ENCODE data around the gene PRKAG2. TPM values are rescaled to one million over a fixed set of nuclear protein-coding genes. Genes with fewer than 3 reads are reported as not detected.
A peak's percentile ranks its signal among the peaks of the same experiment; 100 is the strongest.

Gene PRKAG2
- total RNA-seq, 3 donors from 2014 or later: 42.4 to 48.5 (median 46.6) TPM

GRCh38 chr7:151717415-151717814, 159.5 kb downstream of the PRKAG2 start:
- Histone ChIP-seq H3K9me3 (no peaks in the 10 kb centered on the region), H3K4me1 (ENCODE audit: low read depth) (peaks cover 3% of the 10 kb centered on the region), H3K36me3 (ENCODE audit: low read depth) (no peaks in the 10 kb centered on the region), H3K4me3 (no peak overlapping the region)
- ATAC-seq (no peak), DNase-seq (no peak)
- TF ChIP-seq CTCF (IDR thresholded peaks at IDR 0.05): no peak
- intact Hi-C loops (cut with DNase I, micrococcal nuclease): no loop called here

DNA sequence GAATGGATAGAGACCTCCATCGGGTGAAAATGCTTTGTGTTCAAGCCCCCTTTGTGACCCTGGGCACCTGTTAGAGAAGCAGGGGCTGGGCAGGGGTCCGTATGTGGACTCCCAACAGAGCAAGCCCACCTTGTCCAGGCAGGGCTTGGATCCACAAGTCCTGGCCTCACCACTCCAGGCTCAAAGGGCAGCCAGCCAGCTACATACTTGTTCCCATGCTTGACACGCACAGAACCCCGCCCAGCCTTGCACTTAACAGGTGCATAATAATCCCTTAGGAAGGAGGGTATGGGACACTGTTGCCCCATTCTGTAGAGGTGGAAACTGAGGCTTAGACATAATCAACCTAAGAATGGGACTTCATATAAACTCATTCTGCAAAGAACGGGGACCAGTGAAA, 160.6 kb downstream of the PRKAG2 start:
- ATAC-seq (peak; percentile 75), DNase-seq (peak; percentile 54 to 75 (median 62))
- TF ChIP-seq CTCF (IDR thresholded peaks at IDR 0.05): no peak
- Histone ChIP-seq H3K4me3 (no peak overlapping the region), H3K36me3 (ENCODE audit: low read depth) (no peaks in the 10 kb centered on the region), H3K4me1 (ENCODE audit: low read depth) (peaks cover 3% of the 10 kb centered on the region), H3K9me3 (no peaks in the 10 kb centered on the region)
- intact Hi-C loops (cut with DNase I, micrococcal nuclease): no loop called here

GRCh38 chr7:151715666-151716315, 161.1 kb downstream of the PRKAG2 start:
- Histone ChIP-seq H3K4me1 (ENCODE audit: low read depth) (peaks cover 3% of the 10 kb centered on the region), H3K4me3 (no peak overlapping the region), H3K9me3 (no peaks in the 10 kb centered on the region), H3K36me3 (ENCODE audit: low read depth) (no peaks in the 10 kb centered on the region)
- DNase-seq: peak; percentile 52 to 66 (median 61)
- TF ChIP-seq CTCF (IDR thresholded peaks at IDR 0.05): no peak
- peak; percentile 68 for ATAC-seq
- intact Hi-C loops (cut with DNase I, micrococcal nuclease): no loop called here

GRCh38 chr7:151714201-151714600, 162.7 kb downstream of the PRKAG2 start:
- intact Hi-C loops (cut with DNase I, micrococcal nuclease): no loop called here
- peaks cover 3% of the 10 kb centered on the region for H3K4me1 ChIP-seq (ENCODE audit: low read depth)
- peak in 1 of 3 donors; percentile 38 for DNase-seq
- no peak overlapping the region for H3K4me3 ChIP-seq
- no peaks in the 10 kb centered on the region for H3K9me3 ChIP-seq
- ATAC-seq: no peak
- no peak for TF ChIP-seq CTCF (IDR thresholded peaks at IDR 0.05)
- no peaks in the 10 kb centered on the region for H3K36me3 ChIP-seq (ENCODE audit: low read depth)

GRCh38 chr7:151712810-151713125, 164.1 kb downstream of the PRKAG2 start:
- Histone ChIP-seq H3K4me3 (no peak overlapping the region), H3K4me1 (ENCODE audit: low read depth) (peaks cover 3% of the 10 kb centered on the region), H3K9me3 (no peaks in the 10 kb centered on the region), H3K36me3 (ENCODE audit: low read depth) (no peaks in the 10 kb centered on the region)
- no peak for TF ChIP-seq CTCF (IDR thresholded peaks at IDR 0.05)
- ATAC-seq (no peak), DNase-seq (no peak)
- intact Hi-C loops (cut with DNase I, micrococcal nuclease): no loop called here

Measured in mucosa of descending colon (tissue), 3 donors.